OCI-LY3 (cell line): Measurements from ENCODE around the gene CEBPG.

Source experiments
- H2AFZ ChIP-seq: fragments of 200-600, 300-600 bp; shearing (Covaris generic); 2 replicates; pipeline ENCODE4 v1.6.0; 2014; ENCODE audit warnings: antibody characterized with exemption, low read depth, low read length
- H3K27ac ChIP-seq: fragments of 200-600, 300-600 bp; sonication (generic); 2 replicates; pipeline ENCODE4 v1.5.1; 2014; ENCODE audit warnings: mild to moderate bottlenecking, low read length, moderate library complexity, mixed read lengths
- H3K27me3 ChIP-seq: fragments of 200-600, 300-600 bp; sonication (generic); 2 replicates; pipeline ENCODE4 v1.6.1; 2014; ENCODE audit warnings: low read depth, low read length, mixed read lengths
- H3K36me3 ChIP-seq: fragments of 200-600, 300-600 bp; sonication (generic); replicated peaks from 2 replicates; pipeline ENCODE3; 2014; ENCODE audit warnings: low read depth, low read length, mixed read lengths
- H3K4me1 ChIP-seq: fragments of 300-600, 200-600 bp; sonication (generic); 2 replicates; pipeline ENCODE4 v1.6.1; 2014; ENCODE audit warnings: low read length, mixed read lengths
- H3K4me2 ChIP-seq: fragments of 200-600, 300-600 bp; sonication (generic); 2 replicates; pipeline ENCODE4 v1.6.1; 2014; ENCODE audit warnings: low read length, mixed read lengths
- H3K4me3 ChIP-seq: fragments of 300-600, 200-600 bp; sonication (generic); 2 replicates; pipeline ENCODE4 v1.5.1; 2014; ENCODE audit warnings: antibody characterized with exemption, mild to moderate bottlenecking, low read length, moderate library complexity
- H3K79me2 ChIP-seq: fragments of 300-600, 200-600 bp; shearing (Covaris generic); 2 replicates; pipeline ENCODE4 v1.6.1; 2014; ENCODE audit warnings: mild to moderate bottlenecking, low read length, mixed read lengths
- H3K9ac ChIP-seq: fragments of 300-600, 200-600 bp; shearing (Covaris generic); 2 replicates; pipeline ENCODE4 v1.6.0; 2014; ENCODE audit warnings: mild to moderate bottlenecking, low read length, moderate library complexity
- H3K9me3 ChIP-seq: fragments of 200-600, 300-600 bp; shearing (Covaris generic); 2 replicates; pipeline ENCODE4 v1.6.1; 2014; ENCODE audit warnings: low read length, mixed read lengths; ENCODE audit not compliant: insufficient read depth
- H4K20me1 ChIP-seq: fragments of 200-600, 300-600 bp; sonication (generic); 2 replicates; pipeline ENCODE4 v1.6.1; 2016; ENCODE audit warnings: low read length, mixed read lengths; ENCODE audit not compliant: insufficient read depth
- EZH2phosphoT487 ChIP-seq: fragments of 200-600 bp; shearing (Covaris generic); IDR thresholded peaks from 2 replicates; pipeline ENCODE4 v1.6.1; 2018; ENCODE audit warnings: antibody characterized with exemption, mixed run types, low read depth
- TF ChIP-seq, protein P1 (sequence below): fragments of 200-600, 300-600 bp; sonication (generic); IDR thresholded peaks from 2 replicates; pipeline ENCODE4 v1.5.1; 2014; ENCODE audit warnings: antibody characterized with exemption, low read length, low read depth

The CEBPG gene

DNA sequence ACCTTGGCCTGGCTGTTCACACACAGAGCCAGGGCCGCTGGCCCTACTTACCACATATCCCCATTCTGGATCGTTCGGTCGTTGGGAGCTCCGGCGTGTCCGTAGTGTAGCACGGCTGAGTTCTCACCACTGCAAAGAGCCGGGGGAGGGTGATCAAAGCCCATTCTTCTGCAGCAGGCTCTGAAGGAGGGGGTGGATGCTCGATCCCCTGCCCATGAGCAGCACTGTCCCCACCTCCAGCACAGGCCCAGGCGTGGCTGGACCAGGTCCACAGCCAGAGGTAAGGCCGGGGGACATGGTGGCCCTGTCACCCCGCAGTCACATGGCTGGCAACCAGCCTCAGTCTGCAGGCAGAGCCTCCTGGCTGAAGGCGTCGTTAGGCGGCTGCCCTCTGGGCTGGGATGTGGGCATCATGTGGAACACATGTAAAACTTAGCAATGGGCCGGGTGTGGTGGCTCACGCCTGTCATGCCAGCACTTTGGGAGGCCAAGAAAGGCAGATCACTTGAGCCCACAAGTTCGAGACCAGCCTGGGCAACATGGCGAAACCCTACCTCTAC is 38.2 kb downstream of the CEBPG start:
- H3K4me1 ChIP-seq, result peaks cover 3% of the 10 kb centered on the region; the same call in 1 of the 2 replicates
- TF ChIP-seq, protein P1, sequence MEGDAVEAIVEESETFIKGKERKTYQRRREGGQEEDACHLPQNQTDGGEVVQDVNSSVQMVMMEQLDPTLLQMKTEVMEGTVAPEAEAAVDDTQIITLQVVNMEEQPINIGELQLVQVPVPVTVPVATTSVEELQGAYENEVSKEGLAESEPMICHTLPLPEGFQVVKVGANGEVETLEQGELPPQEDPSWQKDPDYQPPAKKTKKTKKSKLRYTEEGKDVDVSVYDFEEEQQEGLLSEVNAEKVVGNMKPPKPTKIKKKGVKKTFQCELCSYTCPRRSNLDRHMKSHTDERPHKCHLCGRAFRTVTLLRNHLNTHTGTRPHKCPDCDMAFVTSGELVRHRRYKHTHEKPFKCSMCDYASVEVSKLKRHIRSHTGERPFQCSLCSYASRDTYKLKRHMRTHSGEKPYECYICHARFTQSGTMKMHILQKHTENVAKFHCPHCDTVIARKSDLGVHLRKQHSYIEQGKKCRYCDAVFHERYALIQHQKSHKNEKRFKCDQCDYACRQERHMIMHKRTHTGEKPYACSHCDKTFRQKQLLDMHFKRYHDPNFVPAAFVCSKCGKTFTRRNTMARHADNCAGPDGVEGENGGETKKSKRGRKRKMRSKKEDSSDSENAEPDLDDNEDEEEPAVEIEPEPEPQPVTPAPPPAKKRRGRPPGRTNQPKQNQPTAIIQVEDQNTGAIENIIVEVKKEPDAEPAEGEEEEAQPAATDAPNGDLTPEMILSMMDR, result no peak
- no peak for TF ChIP-seq EZH2phosphoT487
- H3K9ac ChIP-seq, result no peak overlapping the region
- no peaks in the 10 kb centered on the region for H3K27me3 ChIP-seq
- no peaks in the 10 kb centered on the region for H3K36me3 ChIP-seq
- H3K27ac ChIP-seq, result no peak overlapping the region
- no peak overlapping the region for H2AFZ ChIP-seq
- no peak overlapping the region for H3K4me3 ChIP-seq
- no peaks in the 10 kb centered on the region for H3K9me3 ChIP-seq
- H4K20me1 ChIP-seq, result no peaks in the 10 kb centered on the region
- H3K79me2 ChIP-seq, result no peaks in the 10 kb centered on the region
- H3K4me2 ChIP-seq, result no peak overlapping the region

DNA sequence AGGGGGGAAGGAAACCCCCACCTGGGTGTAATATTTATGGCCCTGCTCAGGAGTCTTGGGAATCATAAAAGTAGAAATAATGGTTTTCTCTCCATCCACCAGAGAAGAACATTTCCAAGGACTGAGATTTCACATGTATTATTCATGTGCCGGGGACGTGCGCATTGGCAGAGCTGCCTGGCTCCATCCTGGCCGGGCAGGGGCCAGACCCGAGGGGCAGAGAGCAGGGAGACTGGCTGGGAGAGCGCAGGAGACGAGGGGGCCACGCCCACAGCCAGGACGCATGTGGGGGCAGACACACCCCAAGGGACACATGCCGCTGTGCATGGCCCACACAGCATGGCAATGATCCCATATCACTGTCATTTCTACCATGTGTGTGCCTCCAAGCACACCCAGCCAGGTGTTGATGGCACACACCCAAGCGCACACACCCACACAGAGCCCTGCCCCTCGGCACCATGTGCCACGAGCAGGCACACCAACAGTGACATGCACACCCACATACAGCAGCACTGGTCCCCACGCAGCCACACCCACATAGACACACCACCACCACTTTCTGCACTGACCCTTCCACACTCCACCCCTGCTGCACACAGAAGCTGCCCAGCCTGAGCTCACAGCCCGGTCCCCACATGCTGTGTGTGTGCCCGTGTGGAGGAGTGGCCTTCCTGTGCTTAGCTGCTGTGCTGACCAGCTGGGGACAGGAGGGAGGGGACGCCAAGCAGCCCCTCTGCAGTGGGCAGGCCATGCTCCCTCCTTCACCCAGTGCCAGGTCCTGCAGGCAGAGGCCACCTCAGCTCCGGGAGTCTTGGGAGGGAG is 39.3 kb downstream of the CEBPG start:
- Histone ChIP-seq H3K79me2 (no peaks in the 10 kb centered on the region), H3K4me2 (no peak overlapping the region), H3K9me3 (no peaks in the 10 kb centered on the region), H3K27me3 (no peaks in the 10 kb centered on the region), H3K27ac (no peak overlapping the region), H3K4me3 (no peak overlapping the region), H3K9ac (no peak overlapping the region), H4K20me1 (no peaks in the 10 kb centered on the region), H2AFZ (no peak overlapping the region), H3K36me3 (no peaks in the 10 kb centered on the region), H3K4me1 (peaks cover 3% of the 10 kb centered on the region; the same call in 1 of the 2 replicates)
- TF ChIP-seq EZH2phosphoT487, result no peak
- TF ChIP-seq, protein P1, result no peak

DNA sequence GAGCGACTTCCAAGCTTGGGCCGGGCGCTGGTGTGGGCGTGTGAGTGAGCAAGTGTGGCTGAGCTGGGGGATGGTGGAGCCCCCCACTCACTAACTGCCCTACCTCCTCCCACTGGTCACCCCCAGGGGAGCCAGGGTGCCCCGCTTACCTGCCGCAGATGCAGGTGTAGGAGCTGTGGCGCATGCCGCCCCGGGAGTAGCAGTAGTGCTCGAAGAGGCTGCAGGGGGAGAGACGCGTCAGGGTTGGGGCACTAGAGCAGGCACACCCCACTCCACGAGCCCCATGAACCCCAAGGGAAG is 39.9 kb downstream of the CEBPG start:
- H3K9me3 ChIP-seq, result no peaks in the 10 kb centered on the region
- H3K9ac ChIP-seq, result no peak overlapping the region
- H3K79me2 ChIP-seq, result no peaks in the 10 kb centered on the region
- no peak overlapping the region for H3K27ac ChIP-seq
- no peaks in the 10 kb centered on the region for H3K36me3 ChIP-seq
- H3K4me2 ChIP-seq, result no peak overlapping the region
- no peaks in the 10 kb centered on the region for H4K20me1 ChIP-seq
- H2AFZ ChIP-seq, result no peak overlapping the region
- peaks cover 3% of the 10 kb centered on the region; the same call in 1 of the 2 replicates for H3K4me1 ChIP-seq
- TF ChIP-seq, protein P1, result no peak
- TF ChIP-seq EZH2phosphoT487, result no peak
- H3K27me3 ChIP-seq, result no peaks in the 10 kb centered on the region
- H3K4me3 ChIP-seq, result no peak overlapping the region

DNA sequence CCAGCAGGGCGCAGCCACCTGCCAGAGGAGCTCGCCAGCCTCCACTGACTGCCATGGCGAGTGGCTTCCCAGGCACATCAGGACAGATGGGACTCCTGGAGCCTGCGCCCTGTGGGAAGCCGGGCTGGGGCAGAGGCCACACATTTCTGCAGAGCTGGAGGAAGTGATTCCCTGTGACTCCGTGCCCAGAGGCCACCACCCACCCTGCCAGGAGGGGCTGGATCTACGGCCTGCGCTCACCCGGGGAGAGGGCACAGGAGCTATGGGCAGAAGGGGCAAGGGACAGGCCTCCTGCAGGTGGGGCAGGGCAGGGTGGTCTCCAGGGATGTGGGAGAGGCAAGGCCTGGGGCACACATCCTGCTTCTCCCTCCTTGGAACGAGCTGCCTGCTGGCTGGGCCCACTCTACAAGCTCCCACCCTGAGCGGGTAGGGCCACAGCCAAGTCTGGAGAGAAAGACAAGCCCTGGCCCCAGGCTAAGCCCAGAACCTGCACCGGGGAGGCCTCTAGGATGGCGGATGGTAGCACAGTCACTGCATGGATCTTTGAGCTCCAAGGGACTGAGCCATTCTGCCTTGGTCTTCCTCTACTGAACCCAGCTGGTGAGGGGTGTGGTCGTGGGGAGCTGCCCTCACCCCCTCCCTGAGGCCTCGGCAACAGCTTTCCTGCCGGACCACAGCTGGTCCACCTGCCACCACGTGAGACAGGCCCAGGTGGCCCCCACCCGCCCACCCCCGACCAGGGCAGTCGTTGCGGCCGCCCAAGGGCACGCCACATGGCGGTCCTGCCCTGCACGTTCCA is 40.6 kb downstream of the CEBPG start:
- Histone ChIP-seq H3K9ac (no peak overlapping the region), H3K9me3 (no peaks in the 10 kb centered on the region), H3K4me1 (peaks cover 3% of the 10 kb centered on the region; the same call in 1 of the 2 replicates), H4K20me1 (no peaks in the 10 kb centered on the region), H3K79me2 (no peaks in the 10 kb centered on the region), H3K27ac (no peak overlapping the region), H2AFZ (no peak overlapping the region), H3K36me3 (no peaks in the 10 kb centered on the region), H3K27me3 (no peaks in the 10 kb centered on the region), H3K4me3 (no peak overlapping the region), H3K4me2 (no peak overlapping the region)
- TF ChIP-seq, protein P1, result no peak
- TF ChIP-seq EZH2phosphoT487, result no peak
